Endothelial cell of hepatic sinusoid (primary cell): ENCODE results near the gene FSD1L.
"Not testable (repeated sequence)": the region's sequence is repeated elsewhere in the genome, so short reads cannot be mapped to it uniquely, and the experiment has no call there.

Experiments used
- in situ Hi-C: cut with HindIII; loops from 2 replicates; pipeline ENCODE4 v1.10.0; 2017; ENCODE audit warnings: low sequenced_read_pairs

Gene FSD1L

GRCh38 chr9:105483618-105484017, 35.8 kb downstream of the FSD1L start:
- in situ Hi-C loops: no loop called here

DNA sequence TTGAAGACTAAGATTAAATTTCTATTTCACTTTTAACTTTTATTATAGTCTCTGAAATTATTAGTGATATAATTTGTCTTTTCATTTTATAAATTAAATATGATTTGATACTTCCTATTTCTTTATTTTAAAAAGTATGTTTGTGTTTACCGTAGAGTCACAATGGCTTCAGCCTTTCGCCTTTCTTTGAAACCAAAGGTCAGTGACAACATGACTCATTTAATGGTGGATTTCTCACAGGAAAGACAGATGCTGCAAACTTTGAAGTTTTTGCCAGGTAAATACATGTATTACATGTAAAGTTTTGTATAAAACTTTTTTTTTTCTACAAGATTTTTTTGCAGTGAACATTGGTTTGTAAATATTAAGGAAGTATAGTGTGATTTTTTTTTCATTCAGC, 36.4 kb downstream of the FSD1L start:
- in situ Hi-C loops: no loop called here

- in situ Hi-C loops: no loop called here
These were observed 37.3 kb downstream of the FSD1L start for GRCh38 chr9:105485131-105485530.

GRCh38 chr9:105496826-105497225, 49.0 kb downstream of the FSD1L start:
- in situ Hi-C loops: no loop called here

GRCh38 chr9:105497704-105498103, 49.9 kb downstream of the FSD1L start:
- in situ Hi-C loops: no loop called here

- in situ Hi-C loops: no loop called here
These were observed 52.4 kb downstream of the FSD1L start for GRCh38 chr9:105500108-105500766.

GRCh38 chr9:105501414-105501813, 53.6 kb downstream of the FSD1L start:
- in situ Hi-C loops: no loop called here

GRCh38 chr9:105502276-105502675, 54.4 kb downstream of the FSD1L start:
- in situ Hi-C loops: no loop called here

DNA sequence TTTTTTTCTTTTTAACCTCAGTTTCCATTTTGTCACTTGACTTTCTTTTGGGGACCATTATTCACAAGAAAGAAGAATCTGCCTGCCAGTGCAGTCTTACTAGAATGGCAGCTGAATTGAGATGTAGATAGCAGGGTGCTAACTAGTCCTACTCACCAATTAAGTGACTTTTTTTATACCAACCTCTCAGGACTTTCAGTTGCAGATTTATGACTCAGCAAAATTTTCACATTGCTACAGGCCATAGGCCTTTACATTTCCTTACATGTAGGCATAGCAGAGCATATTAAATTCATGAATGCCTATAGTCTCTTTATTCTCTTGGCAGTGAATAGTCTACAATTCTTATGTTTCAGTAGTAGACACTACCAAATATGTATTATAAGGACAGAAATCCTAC, 56.0 kb downstream of the FSD1L start:
- in situ Hi-C loops: no loop called here

- in situ Hi-C loops: no loop called here
These were observed 59.4 kb downstream of the FSD1L start for GRCh38 chr9:105507096-105507790.

DNA sequence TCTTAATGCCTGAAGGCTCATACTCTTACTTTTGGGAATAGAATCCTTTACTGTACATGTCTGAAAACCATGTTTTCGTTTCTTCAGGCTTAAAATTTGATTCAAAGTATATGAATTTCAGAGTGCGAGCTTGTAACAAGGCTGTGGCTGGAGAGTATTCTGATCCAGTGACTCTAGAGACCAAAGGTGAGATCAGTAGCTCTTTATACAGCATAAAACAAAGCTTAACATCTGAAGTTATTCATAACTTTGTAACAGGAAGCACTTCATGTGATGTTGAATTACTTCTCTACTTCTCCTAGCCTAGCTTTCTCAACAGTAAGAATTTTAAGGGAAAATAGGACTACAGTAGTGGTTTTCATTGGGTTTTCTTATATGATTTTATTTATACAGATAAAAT, 60.7 kb downstream of the FSD1L start:
- in situ Hi-C loops: no loop called here

DNA sequence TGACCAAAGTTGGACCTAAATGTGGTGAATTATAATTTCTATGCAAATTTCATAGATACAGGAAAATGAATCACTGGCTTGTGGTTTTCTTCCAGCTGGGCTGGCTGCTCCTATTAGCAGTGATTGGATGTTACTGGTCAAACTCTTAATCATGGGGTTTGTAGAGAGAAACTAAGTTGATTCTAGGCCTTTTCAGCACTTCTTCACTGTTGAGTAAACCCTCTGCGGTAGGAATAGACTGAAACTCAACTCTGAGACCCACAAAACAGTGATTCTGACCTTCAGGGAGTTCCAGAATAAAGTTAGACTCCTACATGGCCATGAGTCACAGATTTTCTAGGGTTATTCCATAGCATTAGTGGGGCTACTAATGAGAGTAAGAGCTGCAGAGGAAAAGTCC, 62.2 kb downstream of the FSD1L start:
- in situ Hi-C loops: no loop called here

GRCh38 chr9:105511446-105511845, 63.6 kb downstream of the FSD1L start:
- in situ Hi-C loops: no loop called here

GRCh38 chr9:105515811-105516413, 68.1 kb downstream of the FSD1L start:
- in situ Hi-C loops: no loop called here

- in situ Hi-C loops: not testable (repeated sequence)
These were observed 72.0 kb downstream of the FSD1L start for GRCh38 chr9:105519710-105520369.

- in situ Hi-C loops: not testable (repeated sequence)
These were observed 73.2 kb downstream of the FSD1L start for GRCh38 chr9:105520992-105521391.

- in situ Hi-C loops: not testable (repeated sequence)
These were observed 75.0 kb downstream of the FSD1L start for GRCh38 chr9:105522618-105523385.

DNA sequence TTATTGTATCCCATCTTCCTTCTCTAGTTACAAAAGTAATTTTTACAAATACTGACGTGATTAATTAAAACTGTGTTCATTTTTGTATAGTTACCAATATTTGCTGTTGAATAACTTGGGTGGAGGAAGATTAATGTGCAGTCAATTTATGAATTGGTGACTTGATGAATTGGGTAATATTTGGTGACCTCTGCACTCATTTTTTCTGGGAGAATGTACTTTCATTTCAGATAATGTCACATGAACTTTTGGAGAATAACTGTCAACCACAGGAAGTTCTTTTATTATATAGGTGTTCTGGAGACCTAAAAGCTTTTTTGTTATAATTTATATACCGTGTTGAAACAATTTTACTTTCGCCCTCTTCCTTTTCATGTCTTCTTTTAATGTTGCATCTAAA, 83.7 kb downstream of the FSD1L start:
- in situ Hi-C loops: no loop called here

DNA sequence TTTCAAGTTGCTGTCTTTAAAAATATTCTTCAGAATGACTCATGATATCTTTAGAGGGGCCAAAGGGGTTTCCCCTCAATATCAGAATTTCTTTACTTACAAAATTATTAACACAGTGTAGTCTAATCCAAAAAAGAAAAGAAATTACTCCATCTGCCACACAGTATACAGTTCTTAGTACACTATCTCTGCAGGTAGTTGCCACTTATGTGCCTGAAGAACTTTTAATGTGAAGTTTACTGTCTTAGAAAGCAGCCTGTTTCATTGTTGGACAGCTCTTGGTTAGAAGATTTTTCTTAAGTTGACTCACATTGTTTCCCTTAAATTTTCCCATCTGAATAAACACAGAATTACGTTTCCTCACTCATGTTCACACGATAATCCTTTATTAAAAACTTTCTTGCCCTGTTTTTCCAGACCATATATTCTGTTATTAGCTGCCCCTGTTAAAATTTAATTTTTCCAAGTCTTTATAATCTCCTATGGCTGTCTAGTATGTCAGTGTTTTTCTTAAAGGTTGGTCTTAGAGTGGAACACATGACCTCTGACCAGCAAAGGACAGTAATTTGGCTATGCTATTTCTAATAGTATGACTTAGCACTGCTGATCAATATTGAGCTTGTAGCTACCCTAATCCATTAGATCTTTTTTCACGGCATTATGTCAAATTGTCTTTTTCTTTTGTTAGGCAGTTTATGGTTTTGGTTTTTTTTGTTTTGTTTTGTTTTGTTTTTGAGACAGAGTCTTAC, 88.3 kb downstream of the FSD1L start:
- in situ Hi-C loops: no loop called here

- in situ Hi-C loops: no loop called here
These were observed 91.6 kb downstream of the FSD1L start for GRCh38 chr9:105539452-105539851.
